HFF-Myc (cell line): ENCODE results near the gene MEPE.
A peak's percentile ranks its signal among the peaks of the same experiment; 100 is the strongest.

Experiments used
- DNase-seq: peaks from one replicate; pipeline ENCODE4 v3.0.0-alpha.2; 2011; ENCODE audit warnings: low read depth; ENCODE audit errors: extremely low read depth
- H3K4me3 ChIP-seq: replicated peaks from 2 replicates; pipeline ENCODE4 v1.5.1; 2011; ENCODE audit warnings: low read depth, mild to moderate bottlenecking, control low read depth, low read length
- CTCF ChIP-seq: IDR thresholded peaks from 2 replicates; pipeline ENCODE4 v1.5.1; 2012; ENCODE audit warnings: mild to moderate bottlenecking, low read depth, low read length, control low read depth; ENCODE audit errors: missing control alignments

The MEPE gene

GRCh38 chr4:87823724-87824123, 9.0 kb upstream of the MEPE start:
- no peak for TF ChIP-seq CTCF
- no peak overlapping the region for H3K4me3 ChIP-seq
- DNase-seq: no peak

GRCh38 chr4:87824352-87824751, 8.4 kb upstream of the MEPE start:
- H3K4me3 ChIP-seq: no peak overlapping the region
- no peak for DNase-seq
- TF ChIP-seq CTCF: no peak

GRCh38 chr4:87834401-87834800, 1.6 kb downstream of the MEPE start:
- no peak overlapping the region for H3K4me3 ChIP-seq
- DNase-seq: no peak
- no peak for TF ChIP-seq CTCF

- H3K4me3 ChIP-seq: no peak overlapping the region
- DNase-seq: no peak
- TF ChIP-seq CTCF: no peak
Measured at GRCh38 chr4:87835197-87835596, 2.4 kb downstream of the MEPE start.

GRCh38 chr4:87835743-87836142, 3.0 kb downstream of the MEPE start:
- no peak overlapping the region for H3K4me3 ChIP-seq
- no peak for TF ChIP-seq CTCF
- DNase-seq: no peak

- H3K4me3 ChIP-seq: no peak overlapping the region
- DNase-seq: no peak
- TF ChIP-seq CTCF: peak; percentile 27
Measured at GRCh38 chr4:87838205-87838604, 5.4 kb downstream of the MEPE start.

- TF ChIP-seq CTCF: peak; percentile 67
- no peak for DNase-seq
- no peak overlapping the region for H3K4me3 ChIP-seq
Measured at GRCh38 chr4:87838890-87839591, 6.3 kb downstream of the MEPE start.
